A673 (cell line): Measurements from ENCODE around the gene CDH4. TPM values are rescaled to one million over a fixed set of nuclear protein-coding genes. Genes with fewer than 3 reads are reported as not detected.

Experiments used
- BruUV-seq: library from RNA; stranded (reverse); fragments of 400-500 nt; replicated peaks from 2 replicates; lab custom pipeline; 2021; lab: Mats Ljungman, UMichigan
- CTCF ChIA-PET: fragments of 300-600 bp; sonication (Branson Sonifier 250); formaldehyde crosslinking; loops from one replicate; lab custom pipeline; 2022; ENCODE audit warnings: antibody characterized with exemption; lab: Charles Lee
- POLR2A ChIA-PET: fragments of 300-600 bp; sonication (Branson Sonifier 250); formaldehyde crosslinking; loops from one replicate; lab custom pipeline; 2022; ENCODE audit warnings: antibody characterized with exemption; ENCODE audit not compliant: low non-redundant PET; lab: Charles Lee
- DNase-seq: peaks from one replicate; pipeline ENCODE4 v3.0.0-alpha.2; 2015; ENCODE audit warnings: low spot score
- H3K27ac ChIP-seq: fragments of 200-600 bp; sonication (generic); 2 replicates; pipeline ENCODE4 v1.5.1; 2016; ENCODE audit warnings: mixed run types, low read depth, mild to moderate bottlenecking, mixed read lengths, antibody characterized with exemption, low read length; ENCODE audit not compliant: poor library complexity, severe bottlenecking
- H3K27me3 ChIP-seq: fragments of 200-600 bp; sonication (generic); replicated peaks from 2 replicates; pipeline ENCODE4 v1.6.1; 2017; ENCODE audit warnings: mixed run types, low read depth, mild to moderate bottlenecking, mixed read lengths, antibody characterized with exemption, low read length; ENCODE audit not compliant: insufficient read depth, poor library complexity
- H3K36me3 ChIP-seq: fragments of 200-600 bp; sonication (generic); 2 replicates; pipeline ENCODE4 v1.6.1; 2016; ENCODE audit warnings: mixed run types, mild to moderate bottlenecking, mixed read lengths, antibody characterized with exemption, low read length; ENCODE audit not compliant: insufficient read depth, poor library complexity, severe bottlenecking
- H3K4me1 ChIP-seq: fragments of 200-600 bp; sonication (generic); 2 replicates; pipeline ENCODE4 v1.6.1; 2017; ENCODE audit warnings: mixed run types, mild to moderate bottlenecking, mixed read lengths, antibody characterized with exemption, low read length; ENCODE audit not compliant: insufficient read depth, poor library complexity, severe bottlenecking
- H3K4me3 ChIP-seq: fragments of 200-600 bp; sonication (generic); 2 replicates; pipeline ENCODE4 v1.5.1; 2016; ENCODE audit warnings: low read depth, mixed run types, mild to moderate bottlenecking, mixed read lengths, low read length; ENCODE audit not compliant: poor library complexity, severe bottlenecking
- H3K9me3 ChIP-seq: fragments of 200-600 bp; sonication (generic); 2 replicates; pipeline ENCODE4 v1.6.1; 2016; ENCODE audit warnings: mixed run types, low read depth, mild to moderate bottlenecking, mixed read lengths, antibody characterized with exemption, low read length; ENCODE audit not compliant: poor library complexity, severe bottlenecking
- EZH2 ChIP-seq: fragments of 200-600 bp; sonication (generic); IDR thresholded peaks from 2 replicates; pipeline ENCODE4 v1.6.1; 2017; ENCODE audit warnings: borderline replicate concordance, low read depth, mild to moderate bottlenecking, mixed read lengths, antibody characterized with exemption, low read length; ENCODE audit not compliant: poor library complexity, severe bottlenecking
- intact Hi-C: fragments of 100-400 bp; cut with micrococcal nuclease; formaldehyde crosslinking; loops from one replicate; pipeline ENCODE4 v1.10.0; 2022; ENCODE audit not compliant: unreplicated experiment
- total RNA-seq: library from RNA; stranded (reverse); gene quantifications from 2 replicates; pipeline ENCODE4 v1.2.3, GENCODE V29; 2021
- TF ChIP-seq, protein P1 (sequence below): fragments of 300-800, 200-600 bp; sonication (generic); conservative IDR thresholded peaks from 2 replicates; pipeline ENCODE4 v1.5.1; 2017; ENCODE audit warnings: low read depth, mild to moderate bottlenecking, antibody characterized with exemption, low read length, moderate library complexity, mixed read lengths

CDH4 gene
- total RNA-seq, 1 experiment from 2014 or later: 8.3 TPM

GRCh38 chr20:61846741-61847419 lies 594.8 kb downstream of the CDH4 start:
- Histone ChIP-seq H3K4me3 (no peak overlapping the region), H3K27me3 (peaks cover 6% of the 10 kb centered on the region), H3K27ac (no peak overlapping the region), H3K36me3 (no peaks in the 10 kb centered on the region), H3K4me1 (no peaks in the 10 kb centered on the region), H3K9me3 (no peaks in the 10 kb centered on the region)
- intact Hi-C loops: no loop called here
- ChIA-PET POLR2A (no interaction called here), CTCF (no interaction called here)
- no TSS peak for BruUV-seq
- DNase-seq: no peak
- TF ChIP-seq EZH2: no peak
- TF ChIP-seq, protein P1, sequence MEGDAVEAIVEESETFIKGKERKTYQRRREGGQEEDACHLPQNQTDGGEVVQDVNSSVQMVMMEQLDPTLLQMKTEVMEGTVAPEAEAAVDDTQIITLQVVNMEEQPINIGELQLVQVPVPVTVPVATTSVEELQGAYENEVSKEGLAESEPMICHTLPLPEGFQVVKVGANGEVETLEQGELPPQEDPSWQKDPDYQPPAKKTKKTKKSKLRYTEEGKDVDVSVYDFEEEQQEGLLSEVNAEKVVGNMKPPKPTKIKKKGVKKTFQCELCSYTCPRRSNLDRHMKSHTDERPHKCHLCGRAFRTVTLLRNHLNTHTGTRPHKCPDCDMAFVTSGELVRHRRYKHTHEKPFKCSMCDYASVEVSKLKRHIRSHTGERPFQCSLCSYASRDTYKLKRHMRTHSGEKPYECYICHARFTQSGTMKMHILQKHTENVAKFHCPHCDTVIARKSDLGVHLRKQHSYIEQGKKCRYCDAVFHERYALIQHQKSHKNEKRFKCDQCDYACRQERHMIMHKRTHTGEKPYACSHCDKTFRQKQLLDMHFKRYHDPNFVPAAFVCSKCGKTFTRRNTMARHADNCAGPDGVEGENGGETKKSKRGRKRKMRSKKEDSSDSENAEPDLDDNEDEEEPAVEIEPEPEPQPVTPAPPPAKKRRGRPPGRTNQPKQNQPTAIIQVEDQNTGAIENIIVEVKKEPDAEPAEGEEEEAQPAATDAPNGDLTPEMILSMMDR: no peak

DNA sequence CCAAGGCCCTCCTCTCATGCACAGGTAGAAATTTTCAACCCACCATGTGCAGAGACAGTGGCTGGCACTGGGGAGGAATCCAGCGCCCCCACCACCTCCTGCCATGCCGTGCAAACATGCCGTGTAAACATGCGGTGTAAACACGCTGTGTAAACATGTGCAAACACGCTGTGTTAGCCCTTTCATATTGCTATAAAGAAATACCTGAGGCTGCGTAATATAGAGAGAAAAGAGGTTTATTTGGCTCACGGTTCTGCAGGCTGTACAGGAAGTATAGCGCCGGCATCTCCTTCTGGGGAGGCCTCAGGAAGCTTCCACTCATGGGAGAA lies 595.3 kb downstream of the CDH4 start:
- H3K4me3 ChIP-seq: no peak overlapping the region
- H3K9me3 ChIP-seq: no peaks in the 10 kb centered on the region
- intact Hi-C loops: no loop called here
- H3K36me3 ChIP-seq: no peaks in the 10 kb centered on the region
- peaks cover 4% of the 10 kb centered on the region for H3K27me3 ChIP-seq
- ChIA-PET CTCF (no interaction called here), POLR2A (no interaction called here)
- no peak for DNase-seq
- TF ChIP-seq, protein P1: no peak
- no peak for TF ChIP-seq EZH2
- no peaks in the 10 kb centered on the region for H3K4me1 ChIP-seq
- BruUV-seq: no TSS peak
- H3K27ac ChIP-seq: no peak overlapping the region

GRCh38 chr20:61847986-61848385 lies 595.9 kb downstream of the CDH4 start:
- POLR2A ChIA-PET: no interaction called here
- BruUV-seq: no TSS peak
- Histone ChIP-seq H3K27ac (no peak overlapping the region), H3K27me3 (no peaks in the 10 kb centered on the region), H3K4me3 (no peak overlapping the region), H3K4me1 (no peaks in the 10 kb centered on the region), H3K36me3 (no peaks in the 10 kb centered on the region), H3K9me3 (no peaks in the 10 kb centered on the region)
- intact Hi-C loops: no loop called here
- TF ChIP-seq, protein P1: no peak
- no peak for TF ChIP-seq EZH2
- CTCF ChIA-PET: no interaction called here
- DNase-seq: no peak
